GM19193 (cell line): ENCODE results near the gene IL17RE.

Experiments used
- POLR2A ChIP-seq: IDR thresholded peaks from 4 replicates; pipeline ENCODE4 v1.6.1; 2011; ENCODE audit not compliant: insufficient read depth, insufficient read length; ENCODE audit errors: extremely low read depth

Gene IL17RE, protein sequence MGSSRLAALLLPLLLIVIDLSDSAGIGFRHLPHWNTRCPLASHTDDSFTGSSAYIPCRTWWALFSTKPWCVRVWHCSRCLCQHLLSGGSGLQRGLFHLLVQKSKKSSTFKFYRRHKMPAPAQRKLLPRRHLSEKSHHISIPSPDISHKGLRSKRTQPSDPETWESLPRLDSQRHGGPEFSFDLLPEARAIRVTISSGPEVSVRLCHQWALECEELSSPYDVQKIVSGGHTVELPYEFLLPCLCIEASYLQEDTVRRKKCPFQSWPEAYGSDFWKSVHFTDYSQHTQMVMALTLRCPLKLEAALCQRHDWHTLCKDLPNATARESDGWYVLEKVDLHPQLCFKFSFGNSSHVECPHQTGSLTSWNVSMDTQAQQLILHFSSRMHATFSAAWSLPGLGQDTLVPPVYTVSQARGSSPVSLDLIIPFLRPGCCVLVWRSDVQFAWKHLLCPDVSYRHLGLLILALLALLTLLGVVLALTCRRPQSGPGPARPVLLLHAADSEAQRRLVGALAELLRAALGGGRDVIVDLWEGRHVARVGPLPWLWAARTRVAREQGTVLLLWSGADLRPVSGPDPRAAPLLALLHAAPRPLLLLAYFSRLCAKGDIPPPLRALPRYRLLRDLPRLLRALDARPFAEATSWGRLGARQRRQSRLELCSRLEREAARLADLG

DNA sequence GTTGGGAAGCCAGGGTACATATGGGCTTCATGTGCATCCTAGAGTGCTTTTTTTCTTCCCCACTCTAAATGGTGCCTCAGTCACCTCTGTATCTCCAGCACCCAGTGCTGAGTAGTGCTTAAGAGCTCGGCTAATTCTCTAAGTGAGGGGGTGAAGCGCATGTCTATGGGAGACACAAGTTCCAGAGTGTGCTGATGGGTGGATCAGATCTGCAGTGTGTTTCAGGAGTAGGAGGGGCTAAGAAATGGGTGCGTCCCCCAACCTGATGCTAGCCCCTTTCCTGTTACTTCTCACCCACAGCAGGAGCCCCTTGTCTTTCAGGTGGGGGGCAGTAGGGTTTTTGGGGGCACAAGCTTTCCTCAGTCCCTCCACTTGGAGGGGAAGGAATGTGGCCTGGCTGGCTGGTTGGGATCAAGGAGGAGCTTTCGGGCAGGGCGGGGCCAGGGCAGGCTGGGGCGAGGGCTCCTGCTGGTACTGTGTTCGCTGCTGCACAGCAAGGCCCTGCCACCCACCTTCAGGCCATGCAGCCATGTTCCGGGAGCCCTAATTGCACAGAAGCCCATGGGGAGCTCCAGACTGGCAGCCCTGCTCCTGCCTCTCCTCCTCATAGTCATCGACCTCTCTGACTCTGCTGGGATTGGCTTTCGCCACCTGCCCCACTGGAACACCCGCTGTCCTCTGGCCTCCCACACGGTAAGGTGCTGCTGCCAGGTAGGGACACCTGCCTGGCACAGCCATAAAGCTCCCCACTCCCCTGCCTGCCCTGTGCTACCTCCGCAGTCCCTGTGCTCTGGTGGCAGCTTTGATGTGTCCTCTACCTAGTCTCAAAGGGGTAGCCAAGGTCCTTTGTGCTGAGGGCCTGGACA, at the start of gene IL17RE:
IL17RE (plus strand) TSS at position 477 of the 866 bp plus-strand sequence; CDS start at position 562, 85 bp downstream.
- no peak for TF ChIP-seq POLR2A

DNA sequence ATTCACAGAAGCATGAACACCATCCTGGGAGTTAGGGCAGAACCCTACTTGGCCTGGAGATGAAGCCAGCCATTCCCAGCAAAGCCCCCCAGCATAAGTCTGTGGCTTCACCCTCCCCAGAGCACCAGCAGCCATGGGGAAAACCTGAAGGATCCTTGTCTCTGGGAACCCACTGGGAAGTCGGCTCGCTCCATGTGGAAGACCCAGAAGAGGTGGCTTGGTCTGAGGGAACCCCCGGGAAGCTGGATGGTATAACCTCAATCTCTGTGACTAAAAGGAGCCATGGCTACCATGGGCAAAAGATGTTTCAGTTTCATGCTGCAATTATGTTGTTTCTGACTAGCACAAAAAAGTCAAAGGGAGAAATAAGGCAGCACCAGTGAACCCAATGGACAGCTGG, 47.1 kb upstream of the IL17RE start:
- TF ChIP-seq POLR2A, result no peak

DNA sequence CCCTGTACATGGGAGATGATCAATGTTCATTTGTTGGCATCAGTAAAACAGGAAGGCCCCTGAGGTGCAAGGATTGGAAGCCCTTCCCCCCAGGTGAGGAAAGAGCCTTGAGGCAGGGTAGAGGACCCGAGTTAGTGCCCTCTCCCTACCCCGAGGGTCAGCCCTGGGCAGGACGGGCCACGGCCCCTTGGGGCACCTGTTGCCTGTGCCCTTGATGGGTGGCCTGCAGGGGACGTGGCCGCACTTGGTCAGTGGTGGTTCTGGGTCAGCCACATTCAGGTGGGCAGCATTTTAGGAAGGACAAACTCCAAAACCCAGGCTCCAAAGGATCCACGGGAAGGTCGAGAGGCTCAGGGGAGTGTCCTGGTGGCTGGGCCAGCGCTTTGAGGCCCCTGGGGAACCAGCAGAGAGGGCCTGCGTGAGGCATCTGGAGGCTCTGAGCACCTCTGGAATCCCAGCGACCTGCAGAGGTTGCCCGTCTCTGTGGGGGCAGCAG, 43.1 kb upstream of the IL17RE start:
- TF ChIP-seq POLR2A, result no peak

DNA sequence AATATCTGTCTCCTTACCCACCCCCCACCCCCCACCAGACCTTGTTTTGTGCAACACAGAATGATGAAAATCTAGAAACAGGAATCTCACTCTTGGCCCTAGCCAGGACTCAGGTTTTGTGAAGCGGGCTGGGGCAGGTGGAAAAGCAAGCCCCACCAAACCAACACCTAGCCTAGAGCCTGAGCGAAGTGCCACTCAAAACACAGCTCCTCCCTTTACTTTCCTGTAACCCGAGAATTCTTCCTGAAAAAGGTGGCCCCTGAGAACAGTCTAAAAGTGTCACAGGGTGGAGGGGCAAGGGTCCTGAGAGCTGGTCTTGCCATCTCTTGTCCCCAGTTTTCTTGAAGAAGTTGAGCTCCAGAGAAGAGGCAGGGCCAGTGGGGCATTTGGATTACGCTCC, 41.4 kb upstream of the IL17RE start:
- no peak for TF ChIP-seq POLR2A

DNA sequence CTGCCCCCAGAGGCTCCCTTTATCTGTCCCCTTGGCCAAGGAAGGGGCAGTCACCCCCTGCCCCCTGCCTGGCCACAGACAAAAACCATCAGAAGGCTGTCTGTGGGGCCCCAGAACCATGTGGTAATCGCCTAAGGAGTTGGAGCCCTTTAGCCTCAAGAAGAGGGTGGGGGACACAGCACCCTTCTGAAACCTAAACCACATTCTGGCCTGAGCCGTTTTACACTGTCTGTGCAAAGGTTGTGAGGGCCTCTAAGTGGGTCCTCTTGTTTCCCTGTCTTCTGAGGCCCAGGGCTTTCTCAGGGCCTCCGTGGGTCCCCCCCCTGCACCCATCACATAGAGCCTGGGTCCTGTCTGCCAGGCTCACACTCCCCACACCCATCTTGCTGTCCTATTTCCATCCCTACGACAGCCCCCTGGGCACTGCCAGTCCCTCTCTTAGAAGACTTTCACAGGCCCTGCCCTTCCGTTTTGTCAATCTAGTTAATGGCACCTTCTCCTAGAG, 41.0 kb upstream of the IL17RE start:
- TF ChIP-seq POLR2A, result no peak

DNA sequence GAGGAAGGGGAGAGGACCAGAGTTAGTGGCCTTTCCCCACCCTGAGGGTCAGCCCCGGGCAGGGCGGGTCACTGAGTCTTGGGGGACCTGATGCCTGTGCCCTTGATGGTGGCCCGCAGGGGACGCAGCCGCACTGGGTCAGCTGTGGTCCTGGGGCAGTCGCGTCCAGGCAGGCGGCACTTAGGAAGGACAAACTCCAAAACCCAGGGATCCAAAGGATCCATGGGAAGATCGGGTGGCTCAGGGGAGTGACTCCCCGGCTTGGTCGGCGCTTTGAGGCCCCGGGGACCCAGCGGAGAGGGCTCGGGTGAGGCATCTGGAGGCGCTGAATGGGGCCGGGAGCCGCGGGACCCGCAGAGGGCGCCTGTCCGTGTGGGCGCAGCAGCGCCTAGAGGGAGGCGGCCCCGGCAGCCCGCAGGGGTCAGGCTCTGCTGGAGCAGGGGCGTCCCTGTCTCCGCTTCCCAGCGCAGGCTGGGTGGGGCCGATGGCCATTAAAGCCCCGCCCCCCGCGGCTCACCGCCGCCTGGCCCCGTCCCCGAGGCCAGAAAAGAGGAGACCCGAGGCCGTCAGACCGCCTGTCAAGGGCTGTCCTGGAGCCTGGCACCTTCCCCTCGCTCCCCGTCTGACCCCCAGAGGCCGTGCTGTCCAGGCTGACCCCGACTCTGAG, 40.1 kb upstream of the IL17RE start:
- TF ChIP-seq POLR2A, result no peak

DNA sequence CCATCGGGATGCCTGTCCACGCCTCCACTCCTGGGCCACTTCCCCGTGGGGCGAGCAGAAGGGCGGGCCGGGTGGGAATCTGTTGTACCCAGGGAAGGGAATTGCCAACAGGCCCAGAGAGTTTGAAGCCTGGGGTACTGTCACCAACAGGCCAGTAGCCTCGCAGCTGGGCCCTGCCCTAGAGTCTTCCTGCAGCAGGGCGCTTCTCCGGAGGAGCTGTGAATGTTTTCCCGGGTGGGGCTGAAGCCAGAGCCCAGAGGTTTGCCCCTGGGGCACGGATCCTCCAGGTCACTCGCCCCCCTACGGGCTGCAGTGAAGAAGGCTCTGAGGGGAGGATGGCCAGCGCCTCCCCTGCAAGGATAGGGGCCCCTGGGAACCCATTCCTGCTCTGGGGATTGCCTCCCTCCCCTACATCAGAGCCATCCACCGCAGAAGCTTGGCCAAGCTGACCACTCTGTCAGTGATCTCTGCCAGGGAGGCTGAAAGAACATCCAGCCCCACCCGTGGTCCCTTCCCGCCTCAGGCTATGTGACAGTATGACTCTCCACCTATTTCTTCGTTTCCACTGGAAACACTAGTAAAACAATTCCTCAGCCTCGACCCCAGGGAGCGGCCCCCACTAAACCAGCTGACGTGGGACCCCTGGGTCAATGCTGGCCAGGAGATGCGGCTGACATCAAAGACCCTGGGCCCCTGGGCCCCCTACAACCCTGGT, 39.4 kb upstream of the IL17RE start:
- no peak for TF ChIP-seq POLR2A

DNA sequence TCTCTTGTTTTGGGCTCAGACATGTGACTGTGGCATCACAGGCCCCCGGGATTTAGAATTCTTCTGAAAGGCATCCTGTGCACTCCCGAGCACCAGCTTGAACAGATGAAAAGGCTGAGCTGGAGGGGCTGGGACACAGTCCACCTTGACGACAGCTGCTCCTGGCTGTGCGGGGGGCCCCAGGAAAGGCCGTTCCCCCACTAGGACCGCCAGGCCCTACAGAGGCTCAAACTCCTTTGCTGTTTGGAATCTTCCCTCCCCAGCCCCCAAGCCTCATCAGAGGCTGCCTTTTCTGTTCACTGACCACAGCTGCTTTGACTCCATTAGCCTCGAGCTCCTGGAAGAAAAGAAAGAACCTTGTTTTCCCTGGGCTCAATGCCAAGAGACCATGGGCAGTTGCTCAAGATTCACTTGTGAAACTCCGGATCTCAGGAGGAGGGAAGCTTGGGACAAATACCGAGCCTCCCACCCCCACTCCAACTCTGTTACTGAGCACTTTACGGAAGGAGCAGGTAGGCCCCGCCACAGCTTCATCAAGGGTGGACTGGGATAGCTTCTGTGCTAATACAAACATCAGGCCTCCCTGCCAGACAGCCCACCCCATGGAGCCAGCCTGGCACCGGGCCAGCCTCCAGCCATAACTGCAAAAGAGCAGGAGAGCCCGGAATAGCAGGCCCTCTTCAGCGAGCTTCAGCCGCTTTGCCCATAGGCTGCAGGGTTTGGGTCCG, 38.3 kb upstream of the IL17RE start:
- no peak for TF ChIP-seq POLR2A

DNA sequence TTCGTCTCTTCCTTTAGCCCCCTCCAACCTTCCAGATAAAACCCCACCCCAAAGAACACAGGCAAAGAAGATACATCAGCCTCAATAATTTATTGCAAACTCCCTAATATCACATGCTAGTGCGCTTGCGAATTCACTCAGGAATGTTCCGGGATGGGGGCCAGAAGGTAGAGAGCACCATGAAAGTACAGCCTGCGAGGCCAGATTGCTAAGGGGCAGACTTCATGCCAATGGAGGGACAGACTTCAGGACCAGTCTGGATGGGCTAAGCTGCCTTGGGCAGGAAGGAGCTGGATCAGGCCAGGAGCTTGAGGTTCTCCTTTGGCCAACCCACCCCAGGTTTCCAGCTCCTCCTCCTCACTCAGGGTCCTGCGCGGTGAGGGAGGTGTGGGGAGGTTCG, 36.0 kb upstream of the IL17RE start:
- no peak for TF ChIP-seq POLR2A

DNA sequence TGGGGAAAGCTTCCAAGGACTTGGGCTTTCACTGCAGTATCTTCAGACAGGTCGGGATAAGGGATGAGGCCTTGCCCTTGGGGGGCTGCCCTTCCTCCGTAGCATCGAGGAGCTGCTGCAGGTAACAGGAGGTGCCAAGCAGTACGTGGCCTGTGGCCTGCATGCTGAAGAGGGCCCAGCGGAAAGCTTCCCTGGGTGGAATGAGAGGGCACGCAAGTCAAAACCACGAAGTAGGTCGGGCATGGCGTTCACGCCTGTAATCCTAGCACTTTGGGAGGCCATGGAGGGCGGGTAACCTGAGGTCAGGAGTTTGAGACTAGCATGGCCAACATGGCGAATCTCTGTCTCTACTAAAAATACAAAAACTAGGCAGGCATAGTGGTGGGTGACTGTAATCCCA, 35.5 kb upstream of the IL17RE start:
- TF ChIP-seq POLR2A, result no peak

DNA sequence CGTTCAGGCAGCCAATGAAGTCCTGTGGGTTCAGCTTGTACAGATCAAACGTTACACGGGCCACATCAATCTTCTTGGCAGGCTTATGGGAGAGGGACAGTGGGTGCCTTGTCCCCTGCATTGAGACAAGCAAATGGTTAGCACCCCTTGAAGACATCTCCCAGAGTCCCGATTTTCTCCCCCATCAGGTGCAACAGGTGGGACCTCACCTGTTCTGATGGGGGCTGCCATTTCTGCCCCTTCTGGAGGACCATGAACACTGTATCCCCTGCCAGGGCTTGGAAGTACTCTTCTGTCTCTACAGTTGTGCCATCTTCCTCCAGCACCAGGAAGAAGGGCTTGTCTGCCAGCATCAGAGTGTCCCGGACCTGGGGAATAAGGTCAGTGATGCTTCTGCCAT, 32.7 kb upstream of the IL17RE start:
- no peak for TF ChIP-seq POLR2A

DNA sequence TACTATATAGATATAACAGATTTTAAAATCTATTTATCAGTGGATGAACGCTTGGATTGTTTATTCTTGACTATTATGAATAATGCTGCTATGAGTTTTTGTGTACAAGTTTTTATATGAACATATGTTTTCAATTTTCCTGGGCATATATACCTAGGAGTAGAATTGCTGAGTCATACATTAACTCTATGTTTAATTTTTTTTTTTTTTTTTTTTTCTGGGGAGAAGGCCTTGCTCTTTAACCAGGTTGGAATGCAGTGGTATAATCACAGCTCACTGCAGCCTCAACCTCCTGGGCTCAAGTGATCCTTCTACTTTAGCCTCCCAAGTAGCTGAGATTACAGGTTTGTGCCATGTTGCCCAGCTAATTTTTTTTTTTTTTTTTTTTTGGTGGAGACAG, 31.7 kb upstream of the IL17RE start:
- TF ChIP-seq POLR2A, result no peak

DNA sequence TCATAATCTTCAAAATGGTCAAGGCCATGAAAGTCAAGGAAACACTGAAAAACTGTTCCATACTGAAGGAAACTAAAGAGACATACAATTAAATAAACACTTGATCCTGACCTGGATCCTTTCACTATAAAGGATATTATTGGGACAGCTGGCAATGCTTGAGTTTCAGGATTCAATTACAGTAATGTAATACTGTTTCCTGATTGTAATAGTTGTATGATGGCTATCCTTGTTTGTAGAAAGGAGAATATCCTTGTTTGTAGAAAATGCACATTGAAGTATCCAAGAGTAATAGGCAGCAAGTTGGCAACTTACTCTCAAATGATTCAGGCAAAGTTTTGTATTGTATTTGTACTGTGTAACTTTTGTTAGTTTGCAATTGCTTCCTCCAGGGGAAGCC, 27.2 kb upstream of the IL17RE start:
- TF ChIP-seq POLR2A, result no peak

DNA sequence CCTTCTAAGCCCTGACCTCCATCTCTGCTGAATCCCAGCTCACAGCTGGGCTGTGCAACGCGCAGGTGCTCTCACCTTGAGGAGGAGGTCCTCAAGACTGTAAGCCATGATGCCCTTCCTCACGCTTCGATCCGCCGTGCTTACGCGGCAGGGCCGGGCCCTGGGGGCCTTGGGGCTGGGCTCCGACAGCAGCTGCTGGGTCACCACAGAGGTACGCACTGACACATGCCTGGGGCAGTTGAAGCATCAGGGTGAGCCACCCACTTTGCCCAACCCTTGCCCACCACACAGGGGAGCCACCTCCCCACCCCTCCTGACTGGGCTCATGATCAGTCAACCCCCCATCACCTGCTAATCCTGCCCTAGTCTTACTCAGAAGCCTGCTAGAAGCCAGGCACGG, 25.7 kb upstream of the IL17RE start:
- no peak for TF ChIP-seq POLR2A

DNA sequence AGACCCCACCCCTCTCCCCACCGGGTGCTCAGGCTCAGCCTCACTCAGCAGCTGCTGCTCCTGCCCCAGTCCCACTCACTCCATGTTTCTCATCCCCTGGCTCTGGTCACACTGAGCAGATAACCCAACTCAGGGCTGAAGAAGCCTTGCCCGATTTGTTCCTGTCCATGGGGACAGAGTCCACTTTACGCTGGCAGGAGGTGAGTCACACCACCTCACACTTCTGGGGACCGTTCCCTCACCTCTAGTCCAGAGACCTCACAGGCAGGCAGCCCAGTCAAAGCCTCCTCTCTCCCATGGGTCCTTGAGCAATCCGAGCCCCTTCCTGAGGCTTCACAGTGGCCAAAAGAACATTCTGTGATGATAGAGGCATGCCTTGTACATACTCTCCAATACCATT, 23.9 kb upstream of the IL17RE start:
- no peak for TF ChIP-seq POLR2A
